ENCODE data around the gene PDE11A. TPM values are rescaled to one million over a fixed set of nuclear protein-coding genes. Genes with fewer than 3 reads are reported as not detected.

The PDE11A gene
- total RNA-seq, 1 experiment from 2014 or later = 0.61 TPM

- peak; percentile 96 for TF ChIP-seq POLR2AphosphoS5 (IDR thresholded peaks at IDR 0.05; ENCODE audit: low read depth, low read length)
- TF ChIP-seq SP1 (IDR thresholded peaks at IDR 0.05; ENCODE audit: low read depth) = peak; percentile 54; the same call in 1 of the 2 replicates
- TF ChIP-seq, protein P1, sequence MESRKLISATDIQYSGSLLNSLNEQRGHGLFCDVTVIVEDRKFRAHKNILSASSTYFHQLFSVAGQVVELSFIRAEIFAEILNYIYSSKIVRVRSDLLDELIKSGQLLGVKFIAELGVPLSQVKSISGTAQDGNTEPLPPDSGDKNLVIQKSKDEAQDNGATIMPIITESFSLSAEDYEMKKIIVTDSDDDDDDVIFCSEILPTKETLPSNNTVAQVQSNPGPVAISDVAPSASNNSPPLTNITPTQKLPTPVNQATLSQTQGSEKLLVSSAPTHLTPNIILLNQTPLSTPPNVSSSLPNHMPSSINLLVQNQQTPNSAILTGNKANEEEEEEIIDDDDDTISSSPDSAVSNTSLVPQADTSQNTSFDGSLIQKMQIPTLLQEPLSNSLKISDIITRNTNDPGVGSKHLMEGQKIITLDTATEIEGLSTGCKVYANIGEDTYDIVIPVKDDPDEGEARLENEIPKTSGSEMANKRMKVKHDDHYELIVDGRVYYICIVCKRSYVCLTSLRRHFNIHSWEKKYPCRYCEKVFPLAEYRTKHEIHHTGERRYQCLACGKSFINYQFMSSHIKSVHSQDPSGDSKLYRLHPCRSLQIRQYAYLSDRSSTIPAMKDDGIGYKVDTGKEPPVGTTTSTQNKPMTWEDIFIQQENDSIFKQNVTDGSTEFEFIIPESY (IDR thresholded peaks at IDR 0.05; ENCODE audit: extremely low read depth, insufficient replicate concordance, low read length) = peak; percentile 52
- TF ChIP-seq FOSL1 (IDR thresholded peaks at IDR 0.05; ENCODE audit: low read depth) = no peak
- TF ChIP-seq YY1 (IDR thresholded peaks at IDR 0.05; ENCODE audit: extremely low read depth, insufficient replicate concordance, low read depth, low read length) = peak; percentile 83
- TF ChIP-seq POLR2A (IDR thresholded peaks at IDR 0.05; ENCODE audit: borderline replicate concordance, extremely low read depth, insufficient read depth, insufficient read length) = peak; percentile 79
- peak; percentile 95 for TF ChIP-seq SIN3A (IDR thresholded peaks at IDR 0.05; ENCODE audit: low read depth)
- peak; percentile 9 for TF ChIP-seq TCF7L2 (IDR thresholded peaks at IDR 0.05; ENCODE audit: borderline replicate concordance, extremely low read depth, insufficient read depth, insufficient read length)
- peak; percentile 99 for TF ChIP-seq CBX3 (IDR thresholded peaks at IDR 0.05; ENCODE audit: low read depth)
- peak; percentile 85 for TF ChIP-seq MAX (IDR thresholded peaks at IDR 0.05)
- peak; percentile 58 for TF ChIP-seq RAD21 (IDR thresholded peaks at IDR 0.05; ENCODE audit: low read depth)
Observed at GRCh38 chr2:178112202-178113152, 39.9 kb upstream of the PDE11A start, which contains the start of gene RBM45 (continued).
